GM12878 (cell line): ENCODE measurements around the gene KIF1C. TPM values are rescaled to one million over a fixed set of nuclear protein-coding genes. Genes with fewer than 3 reads are reported as not detected.

ENCODE experiments used
- ATAC-seq: fragments of 200-7000 bp; cut with Tn5 transposase; 3 replicates; pipeline ENCODE4 v1.9.1; 2020; ENCODE audit warnings: mild to moderate bottlenecking, moderate library complexity
- BruUV-seq: library from RNA; stranded (reverse); fragments of 400-500 nt; replicated peaks from 2 replicates; lab custom pipeline; 2021; lab: Mats Ljungman, UMichigan
- CTCF ChIA-PET: fragments of 300-600 bp; sonication (Branson Sonifier 250); formaldehyde crosslinking; extraction: SDS; loops from one replicate; lab custom pipeline; 2021; ENCODE audit warnings: inconsistent platforms; lab: Yijun Ruan, JAX
- POLR2A ChIA-PET: fragments of 350-600 bp; formaldehyde crosslinking; extraction: SDS; loops from one replicate; lab custom pipeline; 2021; ENCODE audit warnings: inconsistent platforms; lab: Charles Lee
- RAD21 ChIA-PET: fragments of 300-600 bp; sonication (Branson Sonifier 250); formaldehyde crosslinking; loops from one replicate; lab custom pipeline; 2023; ENCODE audit warnings: antibody characterized with exemption; ENCODE audit not compliant: unreplicated experiment; lab: Charles Lee
- SMC1A ChIA-PET: fragments of 300-600 bp; sonication (Branson Sonifier 250); formaldehyde crosslinking; loops from one replicate; lab custom pipeline; 2023; ENCODE audit not compliant: unreplicated experiment, uncharacterized antibody; lab: Charles Lee
- DNase-seq: peaks from one replicate; pipeline ENCODE4 v3.0.0-alpha.2; 2011; ENCODE audit warnings: low read depth, low spot score
- FAIRE-seq: peaks from 3 replicates; lab custom pipeline; 2011; peaks lifted over from hg19 to GRCh38; lab: Jason Lieb, UNC
- H2AFZ ChIP-seq: 2 replicates; pipeline ENCODE4 v1.6.0; 2011; ENCODE audit warnings: low read depth, low read length, control low read depth; ENCODE audit not compliant: control insufficient read depth
- H3K27ac ChIP-seq: 2 replicates; pipeline ENCODE4 v1.5.1; 2011; ENCODE audit warnings: control low read depth; ENCODE audit not compliant: control insufficient read depth, insufficient read depth
- H3K27me3 ChIP-seq, 2 experiments: replicated peaks in 1 of 2; 2 replicates each; pipeline versions ENCODE4 v1.6.0 to v1.6.1; 2011; ENCODE audit warnings: low read length in 1 of 2; ENCODE audit not compliant: control insufficient read depth in 2 of 2, insufficient read depth in 2 of 2
- H3K36me3 ChIP-seq, 2 experiments: 2 replicates each; pipeline ENCODE4 v1.5.1; 2011; ENCODE audit warnings: low read length in 1 of 2; ENCODE audit not compliant: control insufficient read depth in 2 of 2, insufficient read depth in 2 of 2
- H3K4me1 ChIP-seq: 2 replicates; pipeline ENCODE4 v1.6.1; 2011; ENCODE audit warnings: mild to moderate bottlenecking, low read length, moderate library complexity, mixed read lengths; ENCODE audit not compliant: control insufficient read depth, insufficient read depth
- H3K4me2 ChIP-seq: 2 replicates; pipeline ENCODE4 v1.6.0; 2011; ENCODE audit warnings: control low read depth; ENCODE audit not compliant: control insufficient read depth, insufficient read depth
- H3K4me3 ChIP-seq: fragments of 200-600 bp; sonication (generic); 2 replicates; pipeline ENCODE4 v1.5.1; 2016
- H3K79me2 ChIP-seq: 2 replicates; pipeline ENCODE4 v1.6.0; 2011; ENCODE audit warnings: low read length; ENCODE audit not compliant: control insufficient read depth, insufficient read depth
- H3K9ac ChIP-seq: 2 replicates; pipeline ENCODE4 v1.8.0; 2011; ENCODE audit warnings: low read length, control low read depth, mixed read lengths; ENCODE audit not compliant: control insufficient read depth, insufficient read depth
- H3K9me3 ChIP-seq: replicated peaks from 3 replicates; pipeline ENCODE4 v1.5.1; 2011; ENCODE audit warnings: mild to moderate bottlenecking, low read length; ENCODE audit not compliant: control insufficient read depth, insufficient read depth
- H4K20me1 ChIP-seq: 2 replicates; pipeline ENCODE4 v1.6.0; 2011; ENCODE audit not compliant: control insufficient read depth, insufficient read depth
- BACH1 ChIP-seq: fragments of 450-650 bp; IDR thresholded peaks from 2 replicates; pipeline ENCODE4 v1.6.1; 2017; ENCODE audit warnings: mild to moderate bottlenecking, borderline replicate concordance
- BCL11A ChIP-seq: IDR thresholded peaks from 2 replicates; pipeline ENCODE4 v1.6.1; 2011; ENCODE audit warnings: low read depth, low read length
- DPF2 ChIP-seq: fragments of 450-650 bp; IDR thresholded peaks from 2 replicates; pipeline ENCODE4 v1.6.1; 2017; ENCODE audit warnings: mild to moderate bottlenecking
- FOXK2 ChIP-seq: fragments of 450-650 bp; IDR thresholded peaks from 2 replicates; pipeline ENCODE4 v1.6.1; 2017; ENCODE audit warnings: mild to moderate bottlenecking, moderate library complexity
- FOXM1 ChIP-seq: IDR thresholded peaks from 2 replicates; pipeline ENCODE4 v1.6.1; 2012; ENCODE audit warnings: low read depth, mild to moderate bottlenecking, inconsistent platforms, low read length, moderate library complexity
- LARP7 ChIP-seq: fragments of 450-650 bp; IDR thresholded peaks from 2 replicates; pipeline ENCODE4 v1.6.1; 2017; ENCODE audit warnings: mild to moderate bottlenecking
- POLR2A ChIP-seq: IDR thresholded peaks from 2 replicates; pipeline ENCODE4 v1.6.1; 2011; ENCODE audit warnings: low read depth, mild to moderate bottlenecking, low read length
- POLR2AphosphoS5 ChIP-seq: IDR thresholded peaks from 2 replicates; pipeline ENCODE4 v1.6.1; 2011; ENCODE audit warnings: mild to moderate bottlenecking, low read length, inconsistent platforms
- POU2F2 ChIP-seq: IDR thresholded peaks from 3 replicates; pipeline ENCODE4 v1.6.1; 2011; ENCODE audit warnings: low read depth, mild to moderate bottlenecking, low read length, borderline replicate concordance
- SPI1 ChIP-seq: IDR thresholded peaks from 2 replicates; pipeline ENCODE4 v1.6.1; 2011; ENCODE audit warnings: low read depth, mild to moderate bottlenecking, low read length, moderate library complexity, borderline replicate concordance; ENCODE audit not compliant: insufficient read depth
- STAT1 ChIP-seq: fragments of 450-650 bp; conservative IDR thresholded peaks from 2 replicates; pipeline ENCODE4 v1.6.1; 2014; ENCODE audit warnings: antibody characterized with exemption, mild to moderate bottlenecking
- WGBS: methylation state at CpG from one replicate; pipeline ENCODE4 v1.1.6; 2016; ENCODE audit warnings: low lambda C conversion rate; ENCODE audit not compliant: insufficient replicate concordance, insufficient coverage; ENCODE audit errors: missing lambda C conversion rate; 5-methylcytosine and 5-hydroxymethylcytosine counted together
- in situ Hi-C: fragments of 300-500 bp; cut with MboI; formaldehyde crosslinking; loops from 9 replicates; pipeline ENCODE4 v1.14.3; 2018; ENCODE audit warnings: mixed read lengths
- intact Hi-C: fragments of 100-400 bp; cut with micrococcal nuclease; formaldehyde crosslinking; loops from one replicate; pipeline ENCODE4 v1.14.2; 2022; ENCODE audit not compliant: unreplicated experiment
- polyA plus RNA-seq, 11 experiments: library from polyadenylated mRNA; depleted of rRNA in 4 of 11; unstranded in 6 of 11; stranded (reverse) in 5 of 11; fragments of >200 nt; fragmentation: Nextera tagmentation in 4 of 11; fragmentation: Illumina TruSeq in 1 of 11; extraction: Ambion mirVana in 4 of 11; extraction: Trizol in 1 of 11; gene quantifications; 1 replicate in 1 of 11; 2 replicates in 10 of 11; pipeline versions ENCODE4 v1.2.1 to v1.2.3, GENCODE V29; 2011 to 2016; ENCODE audit warnings: inconsistent platforms in 2 of 11, missing spikeins in 2 of 11, low read depth in 1 of 11
- total RNA-seq, 4 experiments: library from RNA; depleted of rRNA in 3 of 4; stranded (reverse); fragments of >200 nt in 3 of 4; fragmentation: Illumina TruSeq in 1 of 4; extraction: Trizol in 1 of 4; gene quantifications; 2 replicates each; pipeline versions ENCODE4 v1.2.1 to v1.2.3, GENCODE V29; 2013 to 2021
- TF ChIP-seq, protein P1 (sequence below): fragments of 450-650 bp; IDR thresholded peaks from 2 replicates; pipeline ENCODE4 v1.6.1; 2016; ENCODE audit warnings: mild to moderate bottlenecking
- TF ChIP-seq, protein P2 (sequence below): fragments of 450-650 bp; conservative IDR thresholded peaks from 2 replicates; pipeline ENCODE4 v1.6.1; 2017; ENCODE audit warnings: mild to moderate bottlenecking, moderate library complexity

Gene KIF1C
- total and polyA plus RNA-seq, 10 of the 15 experiments (the other 5 are each of a cell fraction or from before 2014, with no cell fraction given) = 1.4 to 65.9 (median 21.1) TPM

DNA sequence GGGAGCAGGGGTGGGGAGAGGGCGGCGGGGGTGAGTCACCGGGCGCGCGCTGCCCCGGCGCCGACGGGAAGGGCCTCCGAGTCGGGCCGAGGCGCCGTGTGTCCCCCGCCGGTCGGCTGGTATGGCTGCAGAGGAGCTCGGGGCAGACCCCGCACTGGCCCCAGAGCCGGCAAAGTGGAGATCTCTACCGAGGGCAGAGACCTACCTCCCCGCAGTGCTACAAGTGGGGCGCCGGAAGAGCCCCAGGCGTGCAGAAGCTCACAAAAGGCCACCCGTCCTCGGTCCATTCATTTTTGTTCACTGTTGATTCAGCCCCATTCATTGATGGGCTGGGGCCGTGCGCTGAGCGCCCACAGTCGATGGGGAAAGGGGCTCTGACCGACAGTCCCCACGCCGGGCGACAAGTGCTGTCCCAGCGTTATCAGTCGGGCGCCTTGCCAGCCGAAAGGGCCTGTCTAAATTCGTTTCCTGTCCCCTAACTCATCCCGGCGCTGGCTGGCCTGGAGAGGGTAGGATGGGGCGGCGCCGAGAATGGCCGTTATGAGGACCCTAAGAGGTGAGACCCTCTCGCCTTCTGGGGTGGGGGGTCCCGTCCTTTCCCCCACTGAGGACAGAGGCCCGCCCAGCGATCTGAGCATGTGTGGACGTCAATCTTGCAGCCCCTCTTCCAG, 47.5 kb upstream of the KIF1C start:
- ChIA-PET POLR2A (interaction anchor here (1.0 to 17.5 kb wide), 4 partner anchors 10 to 15 kb away, joined by 3 to 272 read pairs (median 6); partner anchors contain the start of genes RNF167, SLC25A11 and SPAG7), CTCF (interaction anchor here (1.6 to 3.4 kb wide), 5 partner anchors 11 to 112 kb away, joined by 4 to 23 read pairs (median 8); partner anchors contain the start of genes RNF167, SLC25A11 and SPAG7), SMC1A (interaction anchor here (3.2 kb wide), 1 partner anchor 16 kb away, joined by 24 read pairs; the partner anchor contains the start of gene SPAG7), RAD21 (interaction anchor here (2.0 to 9.8 kb wide), 2 partner anchors 10 to 15 kb away, joined by 7 to 73 read pairs; partner anchors contain the start of genes RNF167, SLC25A11 and SPAG7)
- Histone ChIP-seq H4K20me1 (peaks cover 5% of the 10 kb centered on the region; the same call in 1 of the 2 replicates), H3K27me3 (no peaks in the 10 kb centered on the region)
- in situ Hi-C loops = no loop called here
- BruUV-seq = TSS peak; percentile 60
- TF ChIP-seq, protein P1, sequence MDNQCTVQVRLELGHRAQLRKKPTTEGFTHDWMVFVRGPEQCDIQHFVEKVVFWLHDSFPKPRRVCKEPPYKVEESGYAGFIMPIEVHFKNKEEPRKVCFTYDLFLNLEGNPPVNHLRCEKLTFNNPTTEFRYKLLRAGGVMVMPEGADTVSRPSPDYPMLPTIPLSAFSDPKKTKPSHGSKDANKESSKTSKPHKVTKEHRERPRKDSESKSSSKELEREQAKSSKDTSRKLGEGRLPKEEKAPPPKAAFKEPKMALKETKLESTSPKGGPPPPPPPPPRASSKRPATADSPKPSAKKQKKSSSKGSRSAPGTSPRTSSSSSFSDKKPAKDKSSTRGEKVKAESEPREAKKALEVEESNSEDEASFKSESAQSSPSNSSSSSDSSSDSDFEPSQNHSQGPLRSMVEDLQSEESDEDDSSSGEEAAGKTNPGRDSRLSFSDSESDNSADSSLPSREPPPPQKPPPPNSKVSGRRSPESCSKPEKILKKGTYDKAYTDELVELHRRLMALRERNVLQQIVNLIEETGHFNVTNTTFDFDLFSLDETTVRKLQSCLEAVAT = 0 out of 2 replicates have a peak, but pooled peaks have one; percentile 22
- TF ChIP-seq LARP7 (0 out of 2 replicates have a peak, but pooled peaks have one; percentile 48), POLR2A (peak; percentile 66), STAT1 (0 out of 2 replicates have a peak, but pooled peaks have one; percentile 38), FOXK2 (no peak), SPI1 (no peak), DPF2 (0 out of 2 replicates have a peak, but pooled peaks have one; percentile 19), BCL11A (0 out of 2 replicates have a peak, but pooled peaks have one; percentile 22), POU2F2 (0 out of 3 replicates have a peak, but pooled peaks have one; percentile 7), BACH1 (peak; percentile 37; the same call in 1 of the 2 replicates), FOXM1 (no peak), POLR2AphosphoS5 (peak; percentile 72)
- TF ChIP-seq, protein P2, sequence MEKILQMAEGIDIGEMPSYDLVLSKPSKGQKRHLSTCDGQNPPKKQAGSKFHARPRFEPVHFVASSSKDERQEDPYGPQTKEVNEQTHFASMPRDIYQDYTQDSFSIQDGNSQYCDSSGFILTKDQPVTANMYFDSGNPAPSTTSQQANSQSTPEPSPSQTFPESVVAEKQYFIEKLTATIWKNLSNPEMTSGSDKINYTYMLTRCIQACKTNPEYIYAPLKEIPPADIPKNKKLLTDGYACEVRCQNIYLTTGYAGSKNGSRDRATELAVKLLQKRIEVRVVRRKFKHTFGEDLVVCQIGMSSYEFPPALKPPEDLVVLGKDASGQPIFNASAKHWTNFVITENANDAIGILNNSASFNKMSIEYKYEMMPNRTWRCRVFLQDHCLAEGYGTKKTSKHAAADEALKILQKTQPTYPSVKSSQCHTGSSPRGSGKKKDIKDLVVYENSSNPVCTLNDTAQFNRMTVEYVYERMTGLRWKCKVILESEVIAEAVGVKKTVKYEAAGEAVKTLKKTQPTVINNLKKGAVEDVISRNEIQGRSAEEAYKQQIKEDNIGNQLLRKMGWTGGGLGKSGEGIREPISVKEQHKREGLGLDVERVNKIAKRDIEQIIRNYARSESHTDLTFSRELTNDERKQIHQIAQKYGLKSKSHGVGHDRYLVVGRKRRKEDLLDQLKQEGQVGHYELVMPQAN = peak; percentile 25; the same call in 1 of the 2 replicates
- TF ChIP-seq, all 136 proteins: peak for 10
- Histone ChIP-seq H3K27ac (peak overlapping the region; percentile 85), H3K79me2 (peaks cover 46% of the 10 kb centered on the region), H3K36me3 (peaks cover 10 to 12% of the 10 kb centered on the region in 2 experiments), H3K4me2 (peak overlapping the region; percentile 93), H3K4me1 (peaks cover 20% of the 10 kb centered on the region), H3K9ac (peak overlapping the region; percentile 97), H3K9me3 (no peaks in the 10 kb centered on the region), H2AFZ (peak overlapping the region; percentile 72), H3K4me3 (peak overlapping the region; percentile 72)
- DNase-seq = no peak
- under 1% methylated on average over 42 of the region's 52 CpGs for WGBS
- FAIRE-seq = no peak
- peak; percentile 19 for ATAC-seq
- intact Hi-C loops = no loop called here
